ENCODE results near the gene HEATR5A. TPM values are rescaled to one million over a fixed set of nuclear protein-coding genes. Genes with fewer than 3 reads are reported as not detected.

Gene HEATR5A
- total and polyA plus RNA-seq, 2 donors (not counting 1 experiment from before 2014, with no cell fraction given): 4.8 to 22.1 TPM

DNA sequence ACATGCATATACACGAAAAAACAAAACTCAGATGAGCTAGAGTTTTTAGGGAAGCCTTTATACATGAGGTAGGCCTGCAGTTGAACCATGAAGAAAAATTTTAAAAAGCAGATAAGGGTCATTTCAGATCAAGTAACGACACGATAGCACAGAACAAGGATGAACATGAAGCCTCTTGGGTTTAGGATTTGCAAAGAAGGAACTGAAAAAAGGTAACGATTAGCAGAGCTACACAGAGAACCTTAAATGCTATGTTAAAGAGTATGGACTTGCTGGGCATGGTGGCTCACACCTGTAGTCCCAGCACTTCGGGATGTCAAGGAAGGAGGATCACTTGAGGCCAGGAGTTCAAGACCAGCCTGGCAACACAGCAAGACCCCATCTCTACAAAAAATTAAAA is 116.7 kb downstream of the HEATR5A start:
- Mint-ChIP-seq H3K9me3 (ENCODE audit: insufficient read depth) (no peaks in the 10 kb centered on the region), H3K4me3 (no peak overlapping the region), H3K27me3 (no peaks in the 10 kb centered on the region), H3K4me1 (no peaks in the 10 kb centered on the region), H3K27ac (no peak overlapping the region)
- Histone ChIP-seq H4K20me1 (ENCODE audit: control insufficient read depth, insufficient read depth, low read length, poor library complexity, severe bottlenecking) (no peaks in the 10 kb centered on the region), H3K4me3 (ENCODE audit: control extremely low read depth in 1 of 5, extremely low read depth in 1 of 5, insufficient read depth in 1 of 5, low read depth in 2 of 5, low read length in 4 of 5) (no peak overlapping the region), H3K36me3 (replicated peaks in 1 of 2; ENCODE audit: control extremely low read depth in 1 of 2, control insufficient read depth in 1 of 2, extremely low read depth in 1 of 2, insufficient read depth in 2 of 2, low read length in 1 of 2) (peaks cover 4 to 37% of the 10 kb centered on the region in 2 experiments), H3K27ac (ENCODE audit: low read length in 2 of 2) (no peak overlapping the region), H3K4me1 (ENCODE audit: control insufficient read depth in 2 of 2, insufficient read depth in 2 of 2, low read length in 2 of 2) (no peaks in the 10 kb centered on the region), H3K4me2 (replicated peaks; ENCODE audit: low read depth, low read length, poor library complexity, severe bottlenecking) (no peak overlapping the region), H3K9me3 (ENCODE audit: control extremely low read depth in 1 of 3, control insufficient read depth in 2 of 3, insufficient read depth in 1 of 3, low read length in 2 of 3) (no peaks in the 10 kb centered on the region), H2AFZ (ENCODE audit: insufficient read depth, low read depth, low read length, poor library complexity, severe bottlenecking) (no peak overlapping the region), H3K9ac (ENCODE audit: low read length) (no peak overlapping the region), H3K79me2 (ENCODE audit: control insufficient read depth, insufficient read depth, low read length) (no peaks in the 10 kb centered on the region), H3K27me3 (replicated peaks in 1 of 4; ENCODE audit: control extremely low read depth in 1 of 4, control insufficient read depth in 3 of 4, insufficient read depth in 4 of 4, low read length in 3 of 4) (no peaks in the 10 kb centered on the region)
- DNase-seq (no peak), ATAC-seq (ENCODE audit: low read depth) (no peak)
- intact Hi-C loops (cut with micrococcal nuclease): no loop called here
- 83% methylated on average over 3 of the region's 5 CpGs for WGBS (ENCODE audit: insufficient coverage)
- no peak for TF ChIP-seq EZH2 (IDR thresholded peaks at IDR 0.05; ENCODE audit: borderline replicate concordance, insufficient read depth, low read depth, low read length, poor library complexity, severe bottlenecking)
- TF ChIP-seq, protein P1, sequence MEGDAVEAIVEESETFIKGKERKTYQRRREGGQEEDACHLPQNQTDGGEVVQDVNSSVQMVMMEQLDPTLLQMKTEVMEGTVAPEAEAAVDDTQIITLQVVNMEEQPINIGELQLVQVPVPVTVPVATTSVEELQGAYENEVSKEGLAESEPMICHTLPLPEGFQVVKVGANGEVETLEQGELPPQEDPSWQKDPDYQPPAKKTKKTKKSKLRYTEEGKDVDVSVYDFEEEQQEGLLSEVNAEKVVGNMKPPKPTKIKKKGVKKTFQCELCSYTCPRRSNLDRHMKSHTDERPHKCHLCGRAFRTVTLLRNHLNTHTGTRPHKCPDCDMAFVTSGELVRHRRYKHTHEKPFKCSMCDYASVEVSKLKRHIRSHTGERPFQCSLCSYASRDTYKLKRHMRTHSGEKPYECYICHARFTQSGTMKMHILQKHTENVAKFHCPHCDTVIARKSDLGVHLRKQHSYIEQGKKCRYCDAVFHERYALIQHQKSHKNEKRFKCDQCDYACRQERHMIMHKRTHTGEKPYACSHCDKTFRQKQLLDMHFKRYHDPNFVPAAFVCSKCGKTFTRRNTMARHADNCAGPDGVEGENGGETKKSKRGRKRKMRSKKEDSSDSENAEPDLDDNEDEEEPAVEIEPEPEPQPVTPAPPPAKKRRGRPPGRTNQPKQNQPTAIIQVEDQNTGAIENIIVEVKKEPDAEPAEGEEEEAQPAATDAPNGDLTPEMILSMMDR (IDR thresholded peaks at IDR 0.05): no peak
- ChIA-PET CTCF (no interaction called here), POLR2A (no interaction called here)

DNA sequence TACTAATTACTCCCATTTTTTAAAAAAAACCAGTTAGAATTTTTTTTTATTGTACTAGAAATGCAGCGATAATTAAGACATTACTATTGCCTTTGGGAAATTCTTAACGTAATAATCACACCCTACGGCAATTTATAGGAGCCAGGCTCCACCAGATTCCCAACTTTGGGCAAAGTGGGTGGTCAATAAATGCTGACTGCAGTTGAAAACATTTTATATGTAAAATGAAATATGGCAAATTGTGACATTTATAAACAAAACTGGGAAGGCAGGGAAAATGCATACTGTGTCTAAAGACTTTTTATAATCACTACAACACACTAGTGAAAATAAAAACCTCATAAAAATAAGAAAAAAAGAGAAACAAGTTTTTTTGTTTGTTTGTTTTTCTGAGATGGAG is 119.5 kb downstream of the HEATR5A start:
- no peaks in the 10 kb centered on the region for H3K9me3 ChIP-seq (ENCODE audit: control extremely low read depth in 1 of 3, control insufficient read depth in 2 of 3, insufficient read depth in 1 of 3, low read length in 2 of 3)
- H3K27ac Mint-ChIP-seq: no peak overlapping the region
- intact Hi-C loops (cut with micrococcal nuclease): no loop called here
- no peaks in the 10 kb centered on the region for H3K4me1 Mint-ChIP-seq
- peaks cover 0 to 27% of the 10 kb centered on the region in 2 experiments for H3K36me3 ChIP-seq (replicated peaks in 1 of 2; ENCODE audit: control extremely low read depth in 1 of 2, control insufficient read depth in 1 of 2, extremely low read depth in 1 of 2, insufficient read depth in 2 of 2, low read length in 1 of 2)
- ChIA-PET CTCF (no interaction called here), POLR2A (no interaction called here)
- no peak for TF ChIP-seq EZH2 (IDR thresholded peaks at IDR 0.05; ENCODE audit: borderline replicate concordance, insufficient read depth, low read depth, low read length, poor library complexity, severe bottlenecking)
- TF ChIP-seq, protein P1 (IDR thresholded peaks at IDR 0.05): no peak
- no peak overlapping the region for H3K4me3 ChIP-seq (ENCODE audit: control extremely low read depth in 1 of 5, extremely low read depth in 1 of 5, insufficient read depth in 1 of 5, low read depth in 2 of 5, low read length in 4 of 5)
- no CpG with 5 or more reads among the region's 3 CpGs for WGBS (ENCODE audit: insufficient coverage)
- no peak overlapping the region for H3K4me2 ChIP-seq (replicated peaks; ENCODE audit: low read depth, low read length, poor library complexity, severe bottlenecking)
- H3K4me3 Mint-ChIP-seq: no peak overlapping the region
- H3K4me1 ChIP-seq (ENCODE audit: control insufficient read depth in 2 of 2, insufficient read depth in 2 of 2, low read length in 2 of 2): no peaks in the 10 kb centered on the region
- no peaks in the 10 kb centered on the region for H3K27me3 ChIP-seq (replicated peaks in 1 of 4; ENCODE audit: control extremely low read depth in 1 of 4, control insufficient read depth in 3 of 4, insufficient read depth in 4 of 4, low read length in 3 of 4)
- ATAC-seq (ENCODE audit: low read depth): no peak
- H3K79me2 ChIP-seq (ENCODE audit: control insufficient read depth, insufficient read depth, low read length): no peaks in the 10 kb centered on the region
- no peak for DNase-seq
- H2AFZ ChIP-seq (ENCODE audit: insufficient read depth, low read depth, low read length, poor library complexity, severe bottlenecking): no peak overlapping the region
- H3K9me3 Mint-ChIP-seq (ENCODE audit: insufficient read depth): no peaks in the 10 kb centered on the region
- H3K27me3 Mint-ChIP-seq: no peaks in the 10 kb centered on the region
- no peak overlapping the region for H3K27ac ChIP-seq (ENCODE audit: low read length in 2 of 2)
- no peaks in the 10 kb centered on the region for H4K20me1 ChIP-seq (ENCODE audit: control insufficient read depth, insufficient read depth, low read length, poor library complexity, severe bottlenecking)
- no peak overlapping the region for H3K9ac ChIP-seq (ENCODE audit: low read length)
